HK-2 (cell line): ENCODE measurements around the gene ZNHIT1.

Experiments
- DNase-seq: peaks from one replicate; pipeline ENCODE4 v3.0.0-alpha.2; 2018; ENCODE audit not compliant: unreplicated experiment

ZNHIT1 gene

DNA sequence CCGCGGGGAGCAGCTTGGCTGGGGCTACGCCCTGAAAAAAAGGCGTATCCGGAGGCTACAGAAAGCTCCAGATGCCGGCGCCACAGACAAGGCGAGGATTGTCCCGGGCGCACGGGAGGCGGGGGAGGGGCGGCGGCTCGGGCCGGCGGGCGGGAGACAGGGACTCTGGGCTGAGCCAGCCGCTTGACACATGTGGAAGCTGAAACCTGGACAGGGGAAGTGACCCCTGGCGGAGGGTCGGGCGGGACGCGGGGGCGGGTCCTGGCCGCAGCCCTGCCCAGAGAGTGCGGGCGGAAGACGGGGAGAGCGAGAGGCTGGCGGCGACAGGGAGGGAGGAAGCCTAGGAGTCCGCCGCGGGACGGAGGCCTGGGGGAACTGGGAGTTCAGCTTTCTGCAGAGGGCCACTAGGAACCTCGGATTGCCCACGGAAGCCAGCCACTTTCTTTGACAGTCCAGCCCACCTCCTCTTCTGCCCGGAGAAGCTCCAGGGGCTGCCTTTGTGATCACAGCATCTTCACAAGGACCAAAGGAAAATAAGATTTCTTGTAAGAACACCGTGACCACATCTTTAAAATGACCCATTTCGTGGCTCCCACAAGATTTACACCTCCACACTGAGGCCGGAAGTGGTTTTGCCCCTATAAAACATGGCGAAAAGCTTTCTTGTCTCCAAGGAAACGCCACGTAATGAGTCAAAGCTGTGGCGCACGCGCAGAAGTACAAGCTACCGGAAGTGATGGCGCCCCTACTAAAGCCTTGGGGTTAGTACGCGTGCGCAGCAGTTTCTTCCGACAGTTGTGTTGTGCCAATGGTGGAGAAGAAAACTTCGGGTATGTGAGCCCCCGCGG lies at the start of gene ZNHIT1, which contains the start of gene PLOD3:
Gene ZNHIT1, plus strand, starts transcription at position 778 of the 848 bp plus-strand sequence. Its CDS starts 31 bp downstream, at position 809.
Gene PLOD3, minus strand, starts transcription at position 194 of the 848 bp plus-strand sequence. CDS start 307 bp downstream, outside the sequence.
- DNase-seq: peak; percentile 95

DNA sequence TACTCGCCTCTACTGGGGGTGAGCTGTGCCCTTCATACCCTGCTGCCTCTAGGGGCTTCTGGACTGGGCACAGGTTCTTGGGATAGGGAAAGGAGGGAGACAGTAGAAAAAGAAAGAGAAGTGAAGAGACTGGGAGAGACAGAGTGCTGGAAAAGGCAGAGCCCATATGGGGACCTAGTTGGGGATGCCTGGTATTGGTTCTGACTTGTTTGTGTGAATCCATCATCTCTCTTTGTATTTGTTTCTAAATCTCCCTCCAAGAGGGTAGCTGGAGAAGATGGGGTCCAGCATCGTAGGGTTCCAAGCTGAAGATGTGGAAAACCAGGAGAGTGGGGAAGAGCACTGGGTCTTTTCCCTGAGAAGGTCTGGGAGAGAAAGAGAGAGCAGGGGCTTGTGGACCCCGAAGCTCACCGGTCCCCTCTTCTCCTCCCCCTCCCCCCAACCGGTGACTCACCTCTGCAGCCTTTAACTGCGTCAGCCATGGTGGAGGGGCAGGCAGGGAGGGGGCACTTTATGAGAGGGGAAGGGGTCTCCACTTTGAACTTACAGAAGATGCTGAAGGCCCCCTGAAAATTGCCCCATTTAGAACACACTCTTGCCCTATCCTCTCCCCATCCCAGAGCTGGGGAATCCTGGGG lies 49.4 kb upstream of the ZNHIT1 start:
- DNase-seq: no peak

GRCh38 chr7:101169110-101169837 lies 48.7 kb upstream of the ZNHIT1 start:
- no peak for DNase-seq

DNA sequence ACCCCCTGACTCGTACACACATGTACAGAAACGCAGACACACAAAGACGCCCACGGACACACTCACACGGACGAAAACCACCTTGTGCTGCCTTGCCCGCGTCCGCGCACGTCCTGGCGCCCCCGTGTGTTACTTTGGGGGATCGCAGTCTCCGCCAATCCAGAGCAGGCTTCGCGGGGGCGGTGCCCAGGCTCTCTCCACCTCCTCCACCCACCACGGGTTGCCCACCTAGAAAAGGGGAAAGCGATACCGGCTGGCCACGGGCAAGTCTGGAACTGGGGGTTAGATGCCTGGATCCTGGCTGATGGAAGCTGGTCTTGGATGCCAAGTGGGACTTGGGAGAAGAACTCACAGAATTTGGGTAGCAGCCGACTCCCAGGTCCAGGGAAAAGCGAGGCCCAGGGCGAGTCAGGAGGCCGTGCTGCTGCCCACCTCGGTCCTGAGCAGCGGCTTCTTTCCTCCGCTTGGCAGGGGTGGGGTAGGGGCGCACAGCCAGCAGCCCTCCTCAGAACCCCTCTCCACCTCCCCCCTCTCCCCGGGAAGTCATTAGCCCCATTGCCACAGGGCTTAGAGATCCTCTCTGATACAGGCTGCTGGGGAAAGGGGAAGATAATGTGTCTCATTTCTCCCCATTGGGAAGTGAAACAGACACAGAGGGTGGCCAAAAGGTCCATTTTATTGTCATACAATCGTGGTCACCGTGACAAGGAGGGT lies 48.0 kb upstream of the ZNHIT1 start:
- peak; percentile 77 for DNase-seq

GRCh38 chr7:101170617-101171441 lies 47.1 kb upstream of the ZNHIT1 start:
- DNase-seq: no peak

- no peak for DNase-seq
Observed at GRCh38 chr7:101171442-101171837, 46.5 kb upstream of the ZNHIT1 start.

DNA sequence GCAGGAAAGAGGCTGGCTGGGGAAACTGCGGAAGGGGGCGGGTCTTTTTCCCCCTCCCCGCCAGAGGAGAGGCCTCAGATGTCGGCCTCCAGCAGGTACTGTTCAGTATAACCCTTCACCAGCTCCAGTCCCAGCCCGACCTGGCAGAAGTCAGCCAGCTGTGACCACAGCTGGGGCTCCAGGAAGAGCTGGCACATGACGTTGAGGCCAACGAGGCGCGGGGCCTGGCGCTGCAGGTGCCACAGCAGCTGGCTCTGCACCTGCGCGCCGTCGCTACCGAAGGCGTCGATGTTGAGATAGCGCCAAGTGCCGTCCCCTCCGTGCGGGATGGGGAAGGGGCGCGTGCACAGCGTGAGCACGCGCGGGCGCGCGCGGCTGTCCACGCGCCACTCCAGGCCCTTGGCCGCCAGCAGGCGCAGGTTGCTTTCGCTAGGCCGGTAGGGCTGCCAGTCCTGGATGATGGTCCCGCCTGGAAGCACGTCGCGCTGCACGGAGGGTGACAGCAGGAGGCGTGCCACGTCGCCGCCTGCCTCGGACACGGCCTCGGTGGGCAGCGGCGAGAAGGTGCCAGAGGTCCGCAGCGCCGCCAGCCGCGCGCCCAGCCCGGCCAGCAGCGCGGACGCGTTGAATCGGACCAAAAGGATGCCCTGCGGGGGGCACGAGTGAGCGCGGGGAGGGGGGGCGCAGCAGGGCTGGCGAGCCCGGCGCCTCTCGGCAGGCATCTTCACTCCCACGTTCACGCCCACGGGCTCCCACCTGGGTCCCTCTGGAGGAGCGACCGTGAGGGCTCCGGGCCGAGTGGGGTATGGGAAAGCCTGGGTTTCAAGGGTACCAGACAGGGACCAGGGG lies 45.7 kb upstream of the ZNHIT1 start:
- no peak for DNase-seq

GRCh38 chr7:101172854-101173751 lies 44.9 kb upstream of the ZNHIT1 start:
- DNase-seq: peak; percentile 80

- DNase-seq: peak; percentile 56
Observed at GRCh38 chr7:101173752-101174244, 44.2 kb upstream of the ZNHIT1 start.

GRCh38 chr7:101174322-101174854 lies 43.6 kb upstream of the ZNHIT1 start:
- no peak for DNase-seq

DNA sequence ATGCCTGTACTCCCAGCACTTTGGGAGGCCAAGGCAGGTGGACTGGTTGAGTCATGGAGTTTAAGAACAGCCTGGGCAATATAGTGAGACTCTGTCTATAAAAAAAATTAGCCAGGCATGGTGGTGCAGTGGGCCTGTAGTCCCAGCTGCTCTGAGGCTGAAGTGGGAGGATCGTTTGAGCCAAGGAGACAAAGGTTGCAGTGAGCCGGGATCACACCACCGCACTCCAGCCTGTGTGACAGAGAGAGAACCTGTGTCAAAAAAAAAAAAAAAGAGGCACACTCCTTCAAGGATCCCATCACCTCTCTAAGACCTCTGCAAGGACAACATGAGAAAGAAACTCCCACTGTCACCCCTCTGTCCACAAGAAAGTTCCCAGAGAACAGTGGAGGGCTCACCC lies 42.3 kb upstream of the ZNHIT1 start:
- DNase-seq: no peak

- no peak for DNase-seq
Observed at GRCh38 chr7:101177644-101178043, 40.3 kb upstream of the ZNHIT1 start.

DNA sequence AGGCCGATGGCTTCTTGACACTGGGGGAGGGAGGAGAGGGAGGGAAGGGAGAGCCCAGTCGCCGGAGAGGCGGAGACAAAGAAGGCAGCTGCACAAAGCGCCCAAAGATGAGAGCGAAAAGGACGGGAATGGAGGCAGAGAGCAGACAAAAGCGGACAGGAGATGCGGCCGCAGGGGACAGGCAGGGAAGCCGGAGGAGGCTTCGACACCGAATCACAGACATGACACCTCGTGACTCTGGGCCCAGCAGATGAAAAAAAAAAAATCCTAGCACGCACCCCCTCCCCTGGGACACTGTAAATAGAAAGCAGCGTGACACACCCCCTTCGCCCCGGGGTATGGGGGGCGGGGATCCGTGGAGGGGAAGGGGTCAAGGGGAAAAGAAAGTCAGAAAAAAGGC lies 38.8 kb upstream of the ZNHIT1 start:
- no peak for DNase-seq

GRCh38 chr7:101179713-101180112 lies 38.3 kb upstream of the ZNHIT1 start:
- no peak for DNase-seq

DNA sequence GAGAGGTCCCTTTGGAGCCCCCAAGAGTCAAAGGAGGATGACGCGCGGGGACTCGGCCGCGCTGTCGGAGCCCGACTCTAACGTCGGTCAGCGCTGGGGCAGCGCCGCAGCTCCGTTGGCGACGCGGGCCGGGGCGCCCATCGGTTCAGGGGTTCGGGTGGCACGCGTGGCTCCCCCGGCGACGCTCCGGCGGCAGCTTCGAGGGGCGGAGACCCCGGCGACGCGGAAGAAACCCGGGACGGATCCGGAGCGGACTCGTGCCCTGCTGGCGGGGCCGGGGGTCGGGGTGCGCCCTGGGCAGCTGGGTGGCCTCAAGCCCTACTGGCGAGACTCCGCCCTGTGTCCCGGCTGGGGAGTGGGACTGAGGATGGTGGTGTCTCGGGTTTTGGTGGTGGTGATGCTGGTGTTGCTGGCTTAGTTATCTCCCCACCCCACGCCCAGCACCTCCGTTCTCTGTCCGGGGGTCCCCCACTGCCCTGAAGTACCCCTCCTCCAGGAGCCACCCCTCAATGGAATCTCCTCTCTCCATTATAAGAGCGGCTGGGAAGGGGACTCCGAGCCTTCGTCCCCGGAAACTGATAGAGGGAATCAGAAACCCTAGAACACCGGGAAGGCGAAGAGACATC lies 37.7 kb upstream of the ZNHIT1 start, which contains the start of gene NAT16:
Gene NAT16, minus strand, starts transcription at position 164 of the 626 bp plus-strand sequence. CDS start 5,486 bp downstream, outside the sequence.
- no peak for DNase-seq

DNA sequence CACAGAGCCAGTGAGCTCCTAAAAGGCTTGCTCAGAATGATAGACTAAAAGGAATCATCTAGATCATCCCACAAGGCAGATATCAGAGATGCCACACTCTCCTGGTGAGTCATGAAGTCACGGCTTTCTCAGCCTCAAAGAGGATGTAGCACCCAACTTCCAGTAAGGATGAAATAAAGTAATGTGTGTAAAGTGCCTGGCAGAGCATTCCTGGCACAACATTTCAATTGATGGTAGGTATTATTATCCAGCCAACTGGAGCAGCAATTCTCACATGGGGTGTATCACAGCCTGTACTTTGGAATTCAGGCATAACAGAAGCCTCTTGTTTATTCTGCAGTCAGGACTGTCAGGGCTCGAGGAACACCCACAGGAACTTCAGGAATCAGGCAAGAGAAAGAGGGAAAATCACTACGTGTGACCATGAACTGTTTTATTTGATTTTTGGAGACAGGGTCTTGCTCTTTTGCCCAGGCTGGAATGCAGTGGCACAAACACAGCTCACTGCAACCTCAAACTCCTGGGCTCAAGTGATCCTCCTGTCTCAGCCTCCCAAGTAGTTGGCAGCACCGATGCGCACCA lies 32.6 kb upstream of the ZNHIT1 start:
- DNase-seq: no peak

- no peak for DNase-seq
Observed at GRCh38 chr7:101186194-101186593, 31.8 kb upstream of the ZNHIT1 start.
